Sigmoid colon (tissue), 7 donors: ENCODE measurements around the gene GPR61. TPM values are rescaled to one million over a fixed set of nuclear protein-coding genes. Genes with fewer than 3 reads are reported as not detected.

Experiments
- DNase-seq: peaks from one replicate; pipeline ENCODE4 v3.0.0-alpha.2; 2019
- H3K27ac ChIP-seq, 4 donors: fragments of 200-600 bp; sonication (generic); one replicate each; pipeline ENCODE4 v1.5.1; 2016 to 2019; ENCODE audit warnings: mild to moderate bottlenecking in 1 of 4
- H3K27me3 ChIP-seq, 3 donors: fragments of 200-600 bp; sonication (generic); one replicate each; pipeline ENCODE4 v1.5.1; 2019; ENCODE audit warnings: mild to moderate bottlenecking in 1 of 3
- H3K36me3 ChIP-seq, 4 donors: fragments of 200-600 bp; sonication (generic); one replicate each; pipeline ENCODE4 v1.5.1; 2016 to 2019
- H3K4me1 ChIP-seq, 4 donors: fragments of 200-600 bp; sonication (generic); one replicate each; pipeline ENCODE4 v1.5.1; 2017 to 2019
- H3K4me3 ChIP-seq, 4 donors: fragments of 200-600 bp; sonication (generic); one replicate each; pipeline ENCODE4 v1.5.1; 2017 to 2019; ENCODE audit warnings: mild to moderate bottlenecking in 2 of 4, moderate library complexity in 1 of 4
- H3K9me3 ChIP-seq, 4 donors: fragments of 200-600 bp in 3 of 4; sonication (generic) in 3 of 4; one replicate each; pipeline versions ENCODE4 v1.5.1 to v1.6.1; 2013 to 2019
- EP300 ChIP-seq, 4 donors: sonication (generic); formaldehyde crosslinking; IDR thresholded peaks; one replicate each; pipeline ENCODE4 v1.6.1; 2017; ENCODE audit warnings: antibody characterized with exemption in 4 of 4
- POLR2A ChIP-seq, 2 donors: fragments of 450-650 bp; IDR thresholded peaks; one replicate each; pipeline ENCODE4 v1.6.1; 2016; ENCODE audit warnings: antibody characterized with exemption in 2 of 2, mild to moderate bottlenecking in 2 of 2, moderate library complexity in 2 of 2
- POLR2AphosphoS5 ChIP-seq, 4 donors: sonication (generic); formaldehyde crosslinking; IDR thresholded peaks; one replicate each; pipeline ENCODE4 v1.6.1; 2017; ENCODE audit warnings: antibody characterized with exemption in 4 of 4
- WGBS, 2 donors: extraction: QIAGEN DNeasy Blood & Tissue Kit; methylation state at CpG; one replicate each; pipeline ENCODE4 v1.1.7; 2013; 5-methylcytosine and 5-hydroxymethylcytosine counted together
- intact Hi-C: fragments of 100-400 bp; cut with DNase I; formaldehyde crosslinking; loops from one replicate; pipeline ENCODE4 v1.15.1; 2023
- polyA plus RNA-seq, 3 donors: library from polyadenylated mRNA; stranded (reverse); fragments of 200-250 nt; gene quantifications; one replicate each; pipeline ENCODE4 v1.2.3, GENCODE V29; 2013
- total RNA-seq, 4 donors: library from RNA; depleted of rRNA; stranded (reverse); fragments of >200 nt; gene quantifications; one replicate each; pipeline ENCODE4 v1.1.0, GENCODE V29; 2016
- TF ChIP-seq, protein P1 (sequence below), 4 experiments: fragments of 450-650 bp in 3 of 4; fragments of 200-600 bp in 1 of 4; IDR thresholded peaks; one replicate each; pipeline ENCODE4 v1.5.1; 2016 to 2019; ENCODE audit warnings: antibody characterized with exemption in 4 of 4, mild to moderate bottlenecking in 3 of 4, moderate library complexity in 2 of 4
- donor health status: healthy with polysubstance abuse.
- donor health status: Bipolar disorder and iron deficiency.
- donor health status: healthy.

The GPR61 gene
- total and polyA plus RNA-seq, 7 donors, result 0.07 to 2.2 (median 0.36) TPM; not detected in 4

DNA sequence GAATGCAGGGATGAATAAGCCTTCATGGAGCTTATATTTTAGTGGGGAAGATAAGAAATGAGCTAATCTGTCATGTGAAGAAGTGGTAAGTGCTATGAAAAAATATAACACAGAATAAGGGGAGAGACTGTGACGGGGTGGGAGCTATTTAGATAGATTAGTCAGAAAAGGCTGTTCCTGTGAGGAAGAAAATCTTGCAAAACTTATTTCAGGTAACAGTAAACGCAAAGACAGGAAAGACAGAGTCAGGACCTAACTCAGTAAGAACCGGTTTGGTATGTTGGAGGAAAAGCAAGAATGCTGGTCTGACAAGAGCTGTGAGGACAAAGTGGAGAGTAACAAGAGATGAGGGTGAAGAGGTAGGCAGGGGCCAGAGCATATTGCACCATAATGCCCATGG lies 30.7 kb downstream of the GPR61 start:
- TF ChIP-seq, protein P1, sequence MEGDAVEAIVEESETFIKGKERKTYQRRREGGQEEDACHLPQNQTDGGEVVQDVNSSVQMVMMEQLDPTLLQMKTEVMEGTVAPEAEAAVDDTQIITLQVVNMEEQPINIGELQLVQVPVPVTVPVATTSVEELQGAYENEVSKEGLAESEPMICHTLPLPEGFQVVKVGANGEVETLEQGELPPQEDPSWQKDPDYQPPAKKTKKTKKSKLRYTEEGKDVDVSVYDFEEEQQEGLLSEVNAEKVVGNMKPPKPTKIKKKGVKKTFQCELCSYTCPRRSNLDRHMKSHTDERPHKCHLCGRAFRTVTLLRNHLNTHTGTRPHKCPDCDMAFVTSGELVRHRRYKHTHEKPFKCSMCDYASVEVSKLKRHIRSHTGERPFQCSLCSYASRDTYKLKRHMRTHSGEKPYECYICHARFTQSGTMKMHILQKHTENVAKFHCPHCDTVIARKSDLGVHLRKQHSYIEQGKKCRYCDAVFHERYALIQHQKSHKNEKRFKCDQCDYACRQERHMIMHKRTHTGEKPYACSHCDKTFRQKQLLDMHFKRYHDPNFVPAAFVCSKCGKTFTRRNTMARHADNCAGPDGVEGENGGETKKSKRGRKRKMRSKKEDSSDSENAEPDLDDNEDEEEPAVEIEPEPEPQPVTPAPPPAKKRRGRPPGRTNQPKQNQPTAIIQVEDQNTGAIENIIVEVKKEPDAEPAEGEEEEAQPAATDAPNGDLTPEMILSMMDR (IDR thresholded peaks at IDR 0.05), result no peak
- TF ChIP-seq POLR2A (IDR thresholded peaks at IDR 0.05) (no peak), POLR2AphosphoS5 (IDR thresholded peaks at IDR 0.05) (no peak), EP300 (IDR thresholded peaks at IDR 0.05) (no peak)
- Histone ChIP-seq H3K27ac (no peak overlapping the region), H3K36me3 (no peaks in the 10 kb centered on the region), H3K4me3 (no peak overlapping the region), H3K27me3 (no peaks in the 10 kb centered on the region), H3K9me3 (no peaks in the 10 kb centered on the region), H3K4me1 (peaks cover 0 to 52% (median 40%) of the 10 kb centered on the region in 4 donors)
- intact Hi-C loops, result no loop called here
- DNase-seq, result no peak
- WGBS, 2 donors, result 26 to 71% methylated on average over 3 of the region's 3 CpGs

DNA sequence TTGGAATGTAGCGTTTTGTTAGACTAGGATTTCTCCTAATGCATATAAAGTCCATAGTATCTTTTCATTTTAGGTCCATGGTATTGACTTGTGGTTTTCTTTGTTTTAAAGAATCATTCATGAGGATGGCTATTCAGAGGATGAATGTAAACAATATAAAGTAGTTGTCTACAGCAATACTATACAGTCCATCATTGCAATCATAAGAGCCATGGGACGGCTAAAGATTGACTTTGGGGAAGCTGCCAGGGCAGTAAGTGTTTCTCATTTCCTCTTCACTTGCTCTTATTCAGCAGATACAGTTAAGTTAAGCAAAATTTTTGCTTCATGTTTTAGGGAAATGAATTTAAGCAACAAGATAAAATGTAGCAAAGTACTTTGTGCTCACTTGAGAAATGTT lies 34.1 kb downstream of the GPR61 start:
- no peak for DNase-seq
- no peaks in the 10 kb centered on the region for H3K27me3 ChIP-seq
- peaks cover 0 to 44% (median 26%) of the 10 kb centered on the region in 4 donors for H3K4me1 ChIP-seq
- intact Hi-C loops, result no loop called here
- no peak overlapping the region for H3K27ac ChIP-seq
- H3K9me3 ChIP-seq, result no peaks in the 10 kb centered on the region
- no peak for TF ChIP-seq POLR2A (IDR thresholded peaks at IDR 0.05)
- TF ChIP-seq, protein P1 (IDR thresholded peaks at IDR 0.05), result no peak
- TF ChIP-seq EP300 (IDR thresholded peaks at IDR 0.05), result no peak
- TF ChIP-seq POLR2AphosphoS5 (IDR thresholded peaks at IDR 0.05), result no peak
- 40 to 55% methylated on average over 2 of the region's 2 CpGs for WGBS, 2 donors
- no peak overlapping the region for H3K4me3 ChIP-seq
- peaks cover 0 to 22% (median 0%) of the 10 kb centered on the region in 4 donors for H3K36me3 ChIP-seq

DNA sequence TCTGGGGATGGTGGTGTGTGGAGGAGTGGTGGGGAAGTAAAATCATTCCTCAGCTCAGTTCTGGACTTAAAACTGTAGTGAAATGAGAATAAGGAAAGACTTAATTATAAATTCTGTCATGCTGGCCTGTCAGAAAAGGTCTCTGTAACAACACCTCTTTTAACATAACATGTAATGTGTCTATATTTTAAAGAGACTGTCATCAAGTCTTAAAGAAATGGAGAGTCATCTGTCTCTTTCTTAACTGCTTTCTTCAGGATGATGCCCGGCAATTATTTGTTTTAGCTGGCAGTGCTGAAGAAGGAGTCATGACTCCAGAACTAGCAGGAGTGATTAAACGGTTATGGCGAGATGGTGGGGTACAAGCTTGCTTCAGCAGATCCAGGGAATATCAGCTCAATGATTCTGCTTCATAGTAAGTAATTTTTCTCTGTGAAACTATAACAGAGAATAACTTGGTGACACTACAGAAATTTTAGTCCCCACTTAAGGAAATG lies 39.3 kb downstream of the GPR61 start:
- Histone ChIP-seq H3K9me3 (no peaks in the 10 kb centered on the region), H3K27me3 (no peaks in the 10 kb centered on the region), H3K4me1 (peaks cover 0 to 25% (median 19%) of the 10 kb centered on the region in 4 donors), H3K36me3 (peaks cover 0 to 59% (median 3%) of the 10 kb centered on the region in 4 donors), H3K27ac (peak overlapping the region; percentile 6 to 65 (median 55)), H3K4me3 (no peak overlapping the region)
- TF ChIP-seq, protein P1 (IDR thresholded peaks at IDR 0.05), result no peak
- TF ChIP-seq POLR2AphosphoS5 (IDR thresholded peaks at IDR 0.05) (no peak), POLR2A (IDR thresholded peaks at IDR 0.05) (no peak), EP300 (IDR thresholded peaks at IDR 0.05) (no peak)
- intact Hi-C loops, result no loop called here
- DNase-seq, result no peak
- 85 to 89% methylated on average over 3 of the region's 3 CpGs for WGBS, 2 donors

DNA sequence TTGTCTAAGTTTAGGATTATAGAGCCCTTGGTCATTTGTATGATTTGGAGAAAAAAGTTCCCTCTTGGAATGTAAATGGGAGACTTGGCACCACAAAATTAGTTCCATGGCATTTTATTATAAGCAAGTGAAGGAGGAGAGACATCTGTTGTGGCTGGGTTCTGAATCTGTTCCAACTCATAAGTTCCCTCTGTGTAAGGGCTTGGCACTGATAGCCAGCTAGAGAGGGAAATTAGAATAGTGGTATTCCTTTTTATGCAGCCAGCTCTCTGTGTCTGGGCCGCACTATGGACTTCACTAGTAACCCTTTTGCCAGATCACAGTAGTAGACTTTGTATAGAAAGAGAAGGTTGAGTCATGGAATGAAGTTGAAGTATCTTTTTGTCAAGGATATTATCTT lies 39.8 kb downstream of the GPR61 start:
- WGBS, 2 donors, result 79 to 91% methylated on average over 1 of the region's 1 CpG
- Histone ChIP-seq H3K27ac (peak overlapping the region in 3 of 4 donors; percentile 52 to 65 (median 58)), H3K4me1 (peaks cover 0 to 25% (median 19%) of the 10 kb centered on the region in 4 donors), H3K4me3 (no peak overlapping the region), H3K9me3 (no peaks in the 10 kb centered on the region), H3K27me3 (no peaks in the 10 kb centered on the region), H3K36me3 (peaks cover 0 to 64% (median 3%) of the 10 kb centered on the region in 4 donors)
- intact Hi-C loops, result no loop called here
- TF ChIP-seq POLR2A (IDR thresholded peaks at IDR 0.05) (no peak), EP300 (IDR thresholded peaks at IDR 0.05) (no peak), POLR2AphosphoS5 (IDR thresholded peaks at IDR 0.05) (no peak)
- TF ChIP-seq, protein P1 (IDR thresholded peaks at IDR 0.05), result no peak
- no peak for DNase-seq

DNA sequence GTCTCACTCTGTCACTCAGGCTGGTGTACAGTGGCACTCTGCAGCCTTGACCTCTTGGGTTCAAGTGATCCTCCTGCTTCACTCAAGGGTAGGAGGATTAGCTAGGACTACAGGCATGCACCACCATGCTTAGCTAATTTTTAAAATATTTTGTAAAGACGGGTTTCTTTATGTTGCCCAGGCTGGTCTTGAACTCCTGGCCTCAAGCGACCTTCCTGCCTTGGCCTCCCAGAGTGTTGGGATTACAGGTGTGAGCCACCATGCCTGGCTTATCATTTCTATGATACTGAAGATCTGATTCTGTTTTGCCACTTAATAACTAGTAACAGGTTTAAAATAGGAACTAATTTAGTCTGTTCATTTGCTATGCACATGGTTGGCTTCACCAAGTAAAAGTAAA lies 42.3 kb downstream of the GPR61 start:
- H3K36me3 ChIP-seq, result peaks cover 11 to 76% (median 16%) of the 10 kb centered on the region in 4 donors

More for the DNA sequence above, 42.3 kb downstream of the GPR61 start:
- Histone ChIP-seq H3K27ac (no peak overlapping the region), H3K4me1 (peaks cover 0 to 25% (median 19%) of the 10 kb centered on the region in 4 donors), H3K27me3 (no peaks in the 10 kb centered on the region), H3K9me3 (no peaks in the 10 kb centered on the region), H3K4me3 (no peak overlapping the region)
- DNase-seq, result no peak
- no peak for TF ChIP-seq POLR2A (IDR thresholded peaks at IDR 0.05)
- TF ChIP-seq POLR2AphosphoS5 (IDR thresholded peaks at IDR 0.05), result no peak
- TF ChIP-seq, protein P1 (IDR thresholded peaks at IDR 0.05), result no peak
- TF ChIP-seq EP300 (IDR thresholded peaks at IDR 0.05), result no peak
- WGBS, 2 donors, result 88 to 95% methylated on average over 2 of the region's 2 CpGs
- intact Hi-C loops, result no loop called here
